ENCODE data around the gene TPP1. TPM values are rescaled to one million over a fixed set of nuclear protein-coding genes. Genes with fewer than 3 reads are reported as not detected.

TPP1 gene
- polyA plus RNA-seq, 1 donor (not counting 4 experiments of a cell fraction or from before 2014, with no cell fraction given), result 55.3 TPM

DNA sequence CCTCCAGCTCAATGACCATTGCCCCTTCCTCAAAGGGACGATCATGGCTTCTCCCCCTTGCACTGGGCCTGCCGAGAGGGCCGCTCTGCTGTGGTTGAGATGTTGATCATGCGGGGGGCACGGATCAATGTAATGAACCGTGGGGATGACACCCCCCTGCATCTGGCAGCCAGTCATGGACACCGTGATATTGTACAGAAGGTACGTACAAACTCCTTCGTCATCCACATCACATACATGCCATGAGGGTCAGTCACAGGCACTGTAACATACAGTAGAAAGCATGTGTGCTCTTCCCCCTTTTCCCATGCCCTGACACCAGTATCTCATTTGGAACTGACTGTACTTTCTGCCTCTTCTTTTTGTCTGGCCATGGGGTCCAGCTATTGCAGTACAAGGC is 11.2 kb downstream of the TPP1 start:
- FAIRE-seq (no peak), DNase-seq (ENCODE audit: low read depth, low spot score) (no peak)
- H3K9me1 ChIP-seq (ENCODE audit: control insufficient read depth, extremely low read depth, insufficient read depth, low read length), result no peaks in the 10 kb centered on the region
- H3K27me3 ChIP-seq (ENCODE audit: control insufficient read depth, extremely low read depth, insufficient read depth, low read length), result no peaks in the 10 kb centered on the region
- no peak for TF ChIP-seq EZH2 (IDR thresholded peaks at IDR 0.05; ENCODE audit: low read length)
- TF ChIP-seq, protein P1, sequence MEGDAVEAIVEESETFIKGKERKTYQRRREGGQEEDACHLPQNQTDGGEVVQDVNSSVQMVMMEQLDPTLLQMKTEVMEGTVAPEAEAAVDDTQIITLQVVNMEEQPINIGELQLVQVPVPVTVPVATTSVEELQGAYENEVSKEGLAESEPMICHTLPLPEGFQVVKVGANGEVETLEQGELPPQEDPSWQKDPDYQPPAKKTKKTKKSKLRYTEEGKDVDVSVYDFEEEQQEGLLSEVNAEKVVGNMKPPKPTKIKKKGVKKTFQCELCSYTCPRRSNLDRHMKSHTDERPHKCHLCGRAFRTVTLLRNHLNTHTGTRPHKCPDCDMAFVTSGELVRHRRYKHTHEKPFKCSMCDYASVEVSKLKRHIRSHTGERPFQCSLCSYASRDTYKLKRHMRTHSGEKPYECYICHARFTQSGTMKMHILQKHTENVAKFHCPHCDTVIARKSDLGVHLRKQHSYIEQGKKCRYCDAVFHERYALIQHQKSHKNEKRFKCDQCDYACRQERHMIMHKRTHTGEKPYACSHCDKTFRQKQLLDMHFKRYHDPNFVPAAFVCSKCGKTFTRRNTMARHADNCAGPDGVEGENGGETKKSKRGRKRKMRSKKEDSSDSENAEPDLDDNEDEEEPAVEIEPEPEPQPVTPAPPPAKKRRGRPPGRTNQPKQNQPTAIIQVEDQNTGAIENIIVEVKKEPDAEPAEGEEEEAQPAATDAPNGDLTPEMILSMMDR (optimal IDR thresholded peaks at IDR 0.05 in 1 of 3, IDR thresholded peaks at IDR 0.05 in 1 of 3, conservative IDR thresholded peaks at IDR 0.05 in 1 of 3; ENCODE audit: extremely low read depth in 1 of 3, insufficient read depth in 2 of 3, low read length in 3 of 3), result no peak
- dilution Hi-C loops (cut with MboI; ENCODE audit: extremely low pct_ligation_motif_present, low sequenced_read_pairs), result no loop called here
- H3K4me3 ChIP-seq (ENCODE audit: control insufficient read depth in 2 of 3, extremely low read depth in 1 of 3, insufficient read depth in 2 of 3, low read depth in 1 of 3, low read length in 3 of 3), result no peak overlapping the region
- H3K9me3 ChIP-seq (ENCODE audit: control insufficient read depth, low read depth, low read length), result no peaks in the 10 kb centered on the region
- H3K4me2 ChIP-seq (ENCODE audit: control insufficient read depth, extremely low read depth, insufficient read depth, low read depth, low read length), result no peak overlapping the region
- H4K20me1 ChIP-seq (ENCODE audit: control insufficient read depth, extremely low read depth, insufficient read depth, low read length), result no peaks in the 10 kb centered on the region
- H3K79me2 ChIP-seq (ENCODE audit: control insufficient read depth, insufficient read depth, low read length), result peaks cover 64% of the 10 kb centered on the region
- H3K4me1 ChIP-seq (ENCODE audit: control insufficient read depth, extremely low read depth, insufficient read depth, low read length), result peaks cover 43% of the 10 kb centered on the region
- no peak overlapping the region for H3K9ac ChIP-seq (ENCODE audit: control insufficient read depth, extremely low read depth, insufficient read depth, low read length)
- H3K27ac ChIP-seq (ENCODE audit: control insufficient read depth, insufficient read depth, low read length), result no peak overlapping the region
- H2AFZ ChIP-seq (ENCODE audit: control insufficient read depth, low read length), result no peak overlapping the region
- H3K36me3 ChIP-seq (ENCODE audit: control insufficient read depth in 2 of 2, extremely low read depth in 1 of 2, insufficient read depth in 2 of 2, low read length in 2 of 2), result peaks cover 27 to 39% of the 10 kb centered on the region in 2 experiments

DNA sequence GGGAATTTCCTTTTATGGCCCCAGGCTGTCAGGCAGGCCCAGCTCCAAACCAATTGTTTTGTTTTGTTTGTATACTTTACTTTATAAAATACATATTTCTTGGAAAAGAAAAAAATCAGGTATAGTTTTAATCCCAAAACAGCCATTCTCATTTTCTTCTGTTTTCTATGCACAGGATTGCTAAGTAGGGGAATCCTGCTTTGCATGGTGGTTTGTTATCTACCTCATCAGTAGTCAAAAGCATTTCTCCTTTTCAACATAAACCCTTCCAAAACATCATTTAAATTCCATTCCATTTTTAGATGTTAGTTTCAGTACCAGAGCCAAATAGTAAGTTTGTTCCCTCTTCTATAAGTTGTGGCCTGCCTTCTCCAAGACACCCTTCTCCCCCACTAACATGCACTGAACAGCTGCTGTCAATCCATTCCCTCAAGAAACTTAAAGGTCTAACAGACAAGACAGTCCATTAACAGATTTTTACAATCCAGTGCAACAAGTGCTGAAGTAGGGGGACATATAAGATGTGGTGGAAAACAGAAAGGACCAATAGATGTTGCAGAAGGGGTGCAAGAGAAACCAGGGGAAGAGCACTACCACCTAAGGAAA is 11.9 kb downstream of the TPP1 start:
- dilution Hi-C loops (cut with MboI; ENCODE audit: extremely low pct_ligation_motif_present, low sequenced_read_pairs), result no loop called here
- H3K4me3 ChIP-seq (ENCODE audit: control insufficient read depth in 2 of 3, extremely low read depth in 1 of 3, insufficient read depth in 2 of 3, low read depth in 1 of 3, low read length in 3 of 3), result no peak overlapping the region
- H3K27ac ChIP-seq (ENCODE audit: control insufficient read depth, insufficient read depth, low read length), result peak overlapping the region; percentile 61
- no peaks in the 10 kb centered on the region for H3K9me1 ChIP-seq (ENCODE audit: control insufficient read depth, extremely low read depth, insufficient read depth, low read length)
- peak overlapping the region; percentile 79 for H3K4me2 ChIP-seq (ENCODE audit: control insufficient read depth, extremely low read depth, insufficient read depth, low read depth, low read length)
- H3K79me2 ChIP-seq (ENCODE audit: control insufficient read depth, insufficient read depth, low read length), result peaks cover 71% of the 10 kb centered on the region
- DNase-seq (ENCODE audit: low read depth, low spot score), result no peak
- TF ChIP-seq EZH2 (IDR thresholded peaks at IDR 0.05; ENCODE audit: low read length), result no peak
- TF ChIP-seq, protein P1 (optimal IDR thresholded peaks at IDR 0.05 in 1 of 3, IDR thresholded peaks at IDR 0.05 in 1 of 3, conservative IDR thresholded peaks at IDR 0.05 in 1 of 3; ENCODE audit: extremely low read depth in 1 of 3, insufficient read depth in 2 of 3, low read length in 3 of 3), result no peak
- peak overlapping the region; percentile 10 for H3K9ac ChIP-seq (ENCODE audit: control insufficient read depth, extremely low read depth, insufficient read depth, low read length)
- H3K36me3 ChIP-seq (ENCODE audit: control insufficient read depth in 2 of 2, extremely low read depth in 1 of 2, insufficient read depth in 2 of 2, low read length in 2 of 2), result peaks cover 27 to 39% of the 10 kb centered on the region in 2 experiments
- no peaks in the 10 kb centered on the region for H4K20me1 ChIP-seq (ENCODE audit: control insufficient read depth, extremely low read depth, insufficient read depth, low read length)
- no peak overlapping the region for H2AFZ ChIP-seq (ENCODE audit: control insufficient read depth, low read length)
- H3K4me1 ChIP-seq (ENCODE audit: control insufficient read depth, extremely low read depth, insufficient read depth, low read length), result peaks cover 42% of the 10 kb centered on the region
- no peak for FAIRE-seq
- no peaks in the 10 kb centered on the region for H3K9me3 ChIP-seq (ENCODE audit: control insufficient read depth, low read depth, low read length)
- no peaks in the 10 kb centered on the region for H3K27me3 ChIP-seq (ENCODE audit: control insufficient read depth, extremely low read depth, insufficient read depth, low read length)

Data from keratinocyte (primary cell).